Measurements from ENCODE around the gene RXFP4.

The RXFP4 gene

GRCh38 chr1:155900161-155900560, 41.3 kb upstream of the RXFP4 start:
- Histone ChIP-seq H3K9ac (ENCODE audit: low read length) (no peak overlapping the region), H3F3A (ENCODE audit: insufficient read depth) (no peaks in the 10 kb centered on the region), H3K79me2 (ENCODE audit: insufficient read depth, low read length) (no peaks in the 10 kb centered on the region), H3K4me2 (ENCODE audit: low read depth, low read length, poor library complexity, severe bottlenecking) (no peak overlapping the region), H3K36me3 (ENCODE audit: low read length) (peaks cover 33% of the 10 kb centered on the region), H3K27me3 (ENCODE audit: low read length) (no peaks in the 10 kb centered on the region), H3K9me2 (replicated peaks; ENCODE audit: insufficient read depth, low read length) (no peaks in the 10 kb centered on the region), H4K20me1 (ENCODE audit: low read depth, low read length) (no peaks in the 10 kb centered on the region), H3K9me3 (ENCODE audit: insufficient read depth, low read length) (no peaks in the 10 kb centered on the region), H2AFZ (ENCODE audit: low read depth, low read length, severe bottlenecking) (no peak overlapping the region), H3K27ac (ENCODE audit: low read depth, low read length) (no peak overlapping the region), H3K4me3 (ENCODE audit: insufficient read depth, low read length, poor library complexity, severe bottlenecking) (no peak overlapping the region)
- TF ChIP-seq EZH2phosphoT487 (conservative IDR thresholded peaks at IDR 0.05; ENCODE audit: low read length) (no peak), CTCF (IDR thresholded peaks at IDR 0.05; ENCODE audit: insufficient read depth, low read length, poor library complexity, severe bottlenecking) (no peak)

- H3K27ac ChIP-seq (ENCODE audit: low read depth, low read length) = no peak overlapping the region
- no peak for TF ChIP-seq CTCF (IDR thresholded peaks at IDR 0.05; ENCODE audit: insufficient read depth, low read length, poor library complexity, severe bottlenecking)
- TF ChIP-seq EZH2phosphoT487 (conservative IDR thresholded peaks at IDR 0.05; ENCODE audit: low read length) = no peak
- no peaks in the 10 kb centered on the region for H3K9me3 ChIP-seq (ENCODE audit: insufficient read depth, low read length)
- peaks cover 23% of the 10 kb centered on the region; the same call in 1 of the 2 replicates for H3K36me3 ChIP-seq (ENCODE audit: low read length)
- H4K20me1 ChIP-seq (ENCODE audit: low read depth, low read length) = no peaks in the 10 kb centered on the region
- no peak overlapping the region for H3K4me3 ChIP-seq (ENCODE audit: insufficient read depth, low read length, poor library complexity, severe bottlenecking)
- H3K79me2 ChIP-seq (ENCODE audit: insufficient read depth, low read length) = 0 out of 2 replicates have a peak, but pooled peaks cover under 1% of the 10 kb centered on the region
- H3K27me3 ChIP-seq (ENCODE audit: low read length) = no peaks in the 10 kb centered on the region
- no peak overlapping the region for H3K9ac ChIP-seq (ENCODE audit: low read length)
- H3F3A ChIP-seq (ENCODE audit: insufficient read depth) = no peaks in the 10 kb centered on the region
- H3K9me2 ChIP-seq (replicated peaks; ENCODE audit: insufficient read depth, low read length) = no peaks in the 10 kb centered on the region
- H3K4me2 ChIP-seq (ENCODE audit: low read depth, low read length, poor library complexity, severe bottlenecking) = no peak overlapping the region
- H2AFZ ChIP-seq (ENCODE audit: low read depth, low read length, severe bottlenecking) = no peak overlapping the region
Observed at GRCh38 chr1:155904261-155904660, 37.2 kb upstream of the RXFP4 start.

- Histone ChIP-seq H3K9me2 (replicated peaks; ENCODE audit: insufficient read depth, low read length) (no peaks in the 10 kb centered on the region), H3K4me3 (ENCODE audit: insufficient read depth, low read length, poor library complexity, severe bottlenecking) (peak overlapping the region; percentile 76), H2AFZ (ENCODE audit: low read depth, low read length, severe bottlenecking) (no peak overlapping the region), H3F3A (ENCODE audit: insufficient read depth) (peaks cover 36% of the 10 kb centered on the region), H3K9ac (ENCODE audit: low read length) (peak overlapping the region; percentile 67), H3K36me3 (ENCODE audit: low read length) (peaks cover 29% of the 10 kb centered on the region), H3K4me2 (ENCODE audit: low read depth, low read length, poor library complexity, severe bottlenecking) (peak overlapping the region; percentile 85), H3K27me3 (ENCODE audit: low read length) (no peaks in the 10 kb centered on the region), H3K79me2 (ENCODE audit: insufficient read depth, low read length) (peaks cover 10% of the 10 kb centered on the region; the same call in 1 of the 2 replicates), H4K20me1 (ENCODE audit: low read depth, low read length) (no peaks in the 10 kb centered on the region), H3K27ac (ENCODE audit: low read depth, low read length) (peak overlapping the region; percentile 62; the same call in 1 of the 2 replicates), H3K9me3 (ENCODE audit: insufficient read depth, low read length) (no peaks in the 10 kb centered on the region)
- TF ChIP-seq CTCF (IDR thresholded peaks at IDR 0.05; ENCODE audit: insufficient read depth, low read length, poor library complexity, severe bottlenecking) = no peak
- TF ChIP-seq EZH2phosphoT487 (conservative IDR thresholded peaks at IDR 0.05; ENCODE audit: low read length) = no peak
Observed at GRCh38 chr1:155909894-155910293, 31.5 kb upstream of the RXFP4 start.

Data from SU-DHL-6 (cell line).